ENCODE measurements around the gene CIAO2B.

DNA sequence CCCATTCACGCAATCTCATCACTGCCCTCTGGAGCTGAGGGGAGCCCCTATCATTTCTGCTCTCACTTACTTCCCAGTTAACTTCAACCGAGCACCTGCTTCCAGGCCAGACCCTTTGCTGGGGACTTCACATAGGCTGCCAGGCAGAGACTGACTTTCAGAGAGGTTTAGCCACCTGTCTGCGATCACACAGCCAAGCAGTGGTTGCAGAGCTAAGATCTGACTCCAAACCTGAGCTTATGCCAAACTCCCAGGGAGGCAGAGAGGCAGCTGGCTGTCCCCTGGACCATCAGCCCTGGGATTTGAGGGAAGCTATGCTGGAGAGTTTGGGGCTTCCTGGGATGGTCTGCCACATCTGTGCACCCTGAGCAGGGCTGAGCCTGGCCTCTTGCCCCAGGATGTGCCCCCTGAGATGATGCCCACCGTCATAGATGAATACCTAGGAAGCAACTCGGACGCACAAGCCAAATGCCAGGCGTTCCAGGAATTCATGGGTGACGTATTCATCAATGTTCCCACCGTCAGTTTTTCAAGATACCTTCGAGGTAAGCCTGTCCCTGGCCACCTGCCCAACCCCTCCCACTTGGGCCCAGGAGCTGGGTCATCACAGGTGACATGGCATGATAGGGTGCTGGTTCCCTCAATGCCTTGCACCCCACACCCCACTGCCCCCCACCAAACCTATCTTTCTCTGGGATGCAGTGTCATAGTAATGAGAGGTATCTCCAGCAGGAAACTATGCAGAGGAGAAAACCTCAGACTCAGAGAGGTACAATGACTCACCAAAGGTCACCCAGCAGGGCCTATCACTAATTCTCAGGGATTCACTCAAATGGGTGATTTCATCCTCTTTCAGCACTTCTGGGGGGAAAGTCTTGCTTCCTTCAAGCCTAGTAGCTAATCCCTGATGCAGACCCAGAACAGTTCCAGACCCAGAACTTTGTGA, 36.8 kb upstream of the CIAO2B start:
- TF ChIP-seq, protein P1, sequence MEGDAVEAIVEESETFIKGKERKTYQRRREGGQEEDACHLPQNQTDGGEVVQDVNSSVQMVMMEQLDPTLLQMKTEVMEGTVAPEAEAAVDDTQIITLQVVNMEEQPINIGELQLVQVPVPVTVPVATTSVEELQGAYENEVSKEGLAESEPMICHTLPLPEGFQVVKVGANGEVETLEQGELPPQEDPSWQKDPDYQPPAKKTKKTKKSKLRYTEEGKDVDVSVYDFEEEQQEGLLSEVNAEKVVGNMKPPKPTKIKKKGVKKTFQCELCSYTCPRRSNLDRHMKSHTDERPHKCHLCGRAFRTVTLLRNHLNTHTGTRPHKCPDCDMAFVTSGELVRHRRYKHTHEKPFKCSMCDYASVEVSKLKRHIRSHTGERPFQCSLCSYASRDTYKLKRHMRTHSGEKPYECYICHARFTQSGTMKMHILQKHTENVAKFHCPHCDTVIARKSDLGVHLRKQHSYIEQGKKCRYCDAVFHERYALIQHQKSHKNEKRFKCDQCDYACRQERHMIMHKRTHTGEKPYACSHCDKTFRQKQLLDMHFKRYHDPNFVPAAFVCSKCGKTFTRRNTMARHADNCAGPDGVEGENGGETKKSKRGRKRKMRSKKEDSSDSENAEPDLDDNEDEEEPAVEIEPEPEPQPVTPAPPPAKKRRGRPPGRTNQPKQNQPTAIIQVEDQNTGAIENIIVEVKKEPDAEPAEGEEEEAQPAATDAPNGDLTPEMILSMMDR (IDR thresholded peaks at IDR 0.05): no peak
- TF ChIP-seq POLR2AphosphoS5 (IDR thresholded peaks at IDR 0.05) (no peak), POLR2A (IDR thresholded peaks at IDR 0.05; ENCODE audit: low read depth) (no peak), EP300 (IDR thresholded peaks at IDR 0.05) (no peak)

Measured in esophagus muscularis mucosa (tissue), 4 donors.